OCI-LY7 (cell line): ENCODE data around the gene WEE2. TPM values are rescaled to one million over a fixed set of nuclear protein-coding genes. Genes with fewer than 3 reads are reported as not detected.
"Not testable (repeated sequence)": the region's sequence is repeated elsewhere in the genome, so short reads cannot be mapped to it uniquely, and the experiment has no call there.

Experiments
- BruUV-seq: library from RNA; stranded (reverse); fragments of 400-500 nt; replicated peaks from 2 replicates; lab custom pipeline; 2021; lab: Mats Ljungman, UMichigan
- CTCF ChIA-PET: fragments of 300-600 bp; sonication (Branson Sonifier 250); formaldehyde crosslinking; loops from one replicate; lab custom pipeline; 2022; ENCODE audit warnings: antibody characterized with exemption; ENCODE audit not compliant: unreplicated experiment; lab: Charles Lee
- POLR2A ChIA-PET: fragments of 300-600 bp; sonication (Branson Sonifier 250); formaldehyde crosslinking; loops from one replicate; lab custom pipeline; 2022; ENCODE audit warnings: antibody characterized with exemption; lab: Charles Lee
- DNase-seq: peaks from one replicate; pipeline ENCODE4 v3.0.0-alpha.2; 2015; ENCODE audit warnings: low spot score
- H2AFZ ChIP-seq: fragments of 200-600 bp; sonication (generic), shearing (Covaris generic); 2 replicates; pipeline ENCODE4 v1.6.1; 2014; ENCODE audit warnings: mild to moderate bottlenecking, antibody characterized with exemption, low read length, moderate library complexity
- H3K27ac ChIP-seq: fragments of 200-600 bp; sonication (generic); 2 replicates; pipeline ENCODE4 v1.5.1; 2014; ENCODE audit warnings: mixed run types, low read depth, mild to moderate bottlenecking, moderate library complexity, low read length, inconsistent platforms; ENCODE audit not compliant: poor library complexity, severe bottlenecking
- H3K36me3 ChIP-seq: fragments of 200-600 bp; sonication (generic); 2 replicates; pipeline ENCODE4 v1.6.1; 2014; ENCODE audit warnings: mild to moderate bottlenecking, antibody characterized with exemption, low read length, moderate library complexity, mixed read lengths; ENCODE audit not compliant: insufficient read depth
- H3K4me1 ChIP-seq: fragments of 200-600 bp; sonication (generic); 2 replicates; pipeline ENCODE4 v1.5.1; 2014; ENCODE audit warnings: mild to moderate bottlenecking, low read length; ENCODE audit not compliant: insufficient read depth, poor library complexity, severe bottlenecking
- H3K4me2 ChIP-seq: fragments of 200-600 bp; sonication (generic); 2 replicates; pipeline ENCODE4 v1.6.1; 2014; ENCODE audit warnings: mild to moderate bottlenecking, low read length
- H3K4me3 ChIP-seq: fragments of 200-600 bp; sonication (generic); 2 replicates; pipeline ENCODE4 v1.5.1; 2014; ENCODE audit warnings: mild to moderate bottlenecking, low read depth, low read length; ENCODE audit not compliant: poor library complexity, severe bottlenecking
- H3K79me2 ChIP-seq: fragments of 200-600 bp; sonication (generic); 2 replicates; pipeline ENCODE4 v1.6.1; 2016; ENCODE audit warnings: low read depth, mild to moderate bottlenecking, low read length, moderate library complexity, mixed read lengths; ENCODE audit not compliant: insufficient read depth
- H3K9me2 ChIP-seq: fragments of 200-600 bp; sonication (generic); 2 replicates; pipeline ENCODE4 v1.6.1; 2016; ENCODE audit warnings: mild to moderate bottlenecking, low read length, mixed read lengths; ENCODE audit not compliant: insufficient read depth
- H3K9me3 ChIP-seq: fragments of 200-600 bp; sonication (generic); 2 replicates; pipeline ENCODE4 v1.6.1; 2014; ENCODE audit warnings: mild to moderate bottlenecking, mixed run types, low read length, mixed read lengths
- H4K20me1 ChIP-seq: fragments of 200-600 bp; sonication (generic); 2 replicates; pipeline ENCODE4 v1.6.1; 2014; ENCODE audit warnings: mild to moderate bottlenecking, antibody characterized with exemption, low read length, moderate library complexity, mixed read lengths; ENCODE audit not compliant: insufficient read depth
- CTCF ChIP-seq: fragments of 200-600 bp; sonication (generic); conservative IDR thresholded peaks from 2 replicates; pipeline ENCODE4 v1.5.1; 2014; ENCODE audit warnings: mild to moderate bottlenecking, antibody characterized with exemption, low read length, moderate library complexity, mixed read lengths
- EZH2phosphoT487 ChIP-seq: fragments of 200-600 bp; sonication (generic); IDR thresholded peaks from 2 replicates; pipeline ENCODE4 v1.6.1; 2018; ENCODE audit warnings: low read depth, borderline replicate concordance, mild to moderate bottlenecking, mixed run types, antibody characterized with exemption, low read length, moderate library complexity, mixed read lengths
- intact Hi-C: fragments of 100-400 bp; cut with micrococcal nuclease; formaldehyde crosslinking; loops from one replicate; pipeline ENCODE4 v1.10.0; 2022; ENCODE audit not compliant: unreplicated experiment
- total RNA-seq, 2 experiments: library from RNA; depleted of rRNA in 1 of 2; stranded (reverse); fragments of >200 nt in 1 of 2; shearing (Covaris generic) in 1 of 2; gene quantifications; 2 replicates each; pipeline ENCODE4 v1.2.3, GENCODE V29; 2014 to 2022

WEE2 gene
- total RNA-seq, 2 experiments from 2014 or later = not detected

GRCh38 chr7:141688043-141688442 lies 20.1 kb upstream of the WEE2 start:
- Histone ChIP-seq H3K4me2 (no peak overlapping the region), H4K20me1 (no peaks in the 10 kb centered on the region), H3K36me3 (no peaks in the 10 kb centered on the region), H3K79me2 (no peaks in the 10 kb centered on the region), H2AFZ (no peak overlapping the region), H3K27ac (no peak overlapping the region), H3K4me3 (no peak overlapping the region), H3K9me3 (no peaks in the 10 kb centered on the region), H3K9me2 (no peaks in the 10 kb centered on the region), H3K4me1 (no peaks in the 10 kb centered on the region)
- ChIA-PET CTCF (no interaction called here), POLR2A (interaction anchor here (0.6 to 0.7 kb wide), 2 partner anchors 26 to 548 kb away, joined by 3 read pairs; no protein-coding TSS in a partner anchor)
- TF ChIP-seq CTCF (no peak), EZH2phosphoT487 (no peak)
- no peak for DNase-seq
- no TSS peak for BruUV-seq
- intact Hi-C loops = no loop called here

- CTCF ChIA-PET, H3K27ac ChIP-seq, H3K4me3 ChIP-seq, H3K79me2 ChIP-seq, DNase-seq, H3K36me3 ChIP-seq, H2AFZ ChIP-seq, POLR2A ChIA-PET, BruUV-seq, H3K4me2 ChIP-seq, H3K4me1 ChIP-seq, H3K9me2 ChIP-seq, H4K20me1 ChIP-seq, intact Hi-C loops, H3K9me3 ChIP-seq: not testable (repeated sequence)
Observed at GRCh38 chr7:141689072-141689825, 18.9 kb upstream of the WEE2 start.

- Histone ChIP-seq H3K9me3 (no peaks in the 10 kb centered on the region), H3K9me2 (no peaks in the 10 kb centered on the region), H3K4me2 (no peak overlapping the region), H3K4me3 (no peak overlapping the region), H3K4me1 (no peaks in the 10 kb centered on the region), H3K36me3 (no peaks in the 10 kb centered on the region), H2AFZ (no peak overlapping the region), H4K20me1 (no peaks in the 10 kb centered on the region), H3K27ac (no peak overlapping the region), H3K79me2 (no peaks in the 10 kb centered on the region)
- DNase-seq = no peak
- CTCF ChIA-PET = no interaction called here
- TF ChIP-seq CTCF (no peak), EZH2phosphoT487 (no peak)
- intact Hi-C loops = no loop called here
- BruUV-seq = no TSS peak
- POLR2A ChIA-PET = no interaction called here
Observed at GRCh38 chr7:141691540-141691939, 16.6 kb upstream of the WEE2 start.
